HepG2 (cell line): ENCODE measurements around the gene CITED2. TPM values are rescaled to one million over a fixed set of nuclear protein-coding genes. Genes with fewer than 3 reads are reported as not detected.
"Not testable (repeated sequence)": the region's sequence is repeated elsewhere in the genome, so short reads cannot be mapped to it uniquely, and the experiment has no call there.

Experiments
- ATAC-seq: fragments of 200-7000 bp; cut with Tn5 transposase; 3 replicates; pipeline ENCODE4 v1.9.1; 2020; ENCODE audit warnings: mild to moderate bottlenecking, moderate library complexity
- BruUV-seq: library from RNA; stranded (reverse); fragments of 400-500 nt; replicated peaks from 2 replicates; lab custom pipeline; 2021; lab: Mats Ljungman, UMichigan
- CTCF ChIA-PET: fragments of 300-600 bp; formaldehyde crosslinking; extraction: SDS; loops from one replicate; lab custom pipeline; 2021; ENCODE audit warnings: low total read pairs, inconsistent platforms, low intra/inter-chr PET ratio; lab: Yijun Ruan, JAX
- POLR2A ChIA-PET: fragments of 350-600 bp; sonication (Branson Sonifier 250); formaldehyde crosslinking; loops from one replicate; lab custom pipeline; 2020; ENCODE audit warnings: antibody characterized with exemption, inconsistent platforms; lab: Yijun Ruan, JAX
- DNase-seq: peaks from one replicate; pipeline ENCODE4 v3.0.0-alpha.2; 2015; ENCODE audit warnings: low spot score
- FAIRE-seq: peaks from 3 replicates; lab custom pipeline; 2011; peaks lifted over from hg19 to GRCh38; lab: Jason Lieb, UNC
- H2AFZ ChIP-seq: one replicate; pipeline ENCODE4 v1.6.1; 2011; ENCODE audit warnings: low read length, inconsistent platforms
- H3K27ac ChIP-seq: fragments of 300-600 bp; 3 replicates; pipeline ENCODE4 v1.8.0; 2011; ENCODE audit warnings: mixed run types, mild to moderate bottlenecking, mixed read lengths, low read length, inconsistent platforms; ENCODE audit not compliant: insufficient read depth; ENCODE audit errors: extremely low read length
- H3K27me3 ChIP-seq, 2 experiments: fragments of 200-600 bp in 1 of 2; 2 replicates in 1 of 2; 3 replicates in 1 of 2; pipeline versions ENCODE4 v1.6.0 to v1.8.0; 2011; ENCODE audit warnings: low read length in 2 of 2, mild to moderate bottlenecking in 2 of 2, moderate library complexity in 2 of 2, inconsistent platforms in 1 of 2; ENCODE audit not compliant: insufficient read depth in 2 of 2, control insufficient read depth in 1 of 2
- H3K36me3 ChIP-seq, 2 experiments: fragments of 200-600 bp in 1 of 2; replicated peaks in 1 of 2; 2 replicates in 1 of 2; 3 replicates in 1 of 2; pipeline versions ENCODE4 v1.5.1 to v1.8.0; 2011; ENCODE audit warnings: low read length in 2 of 2, inconsistent platforms in 1 of 2; ENCODE audit not compliant: insufficient read depth in 2 of 2, control insufficient read depth in 1 of 2
- H3K4me1 ChIP-seq: 2 replicates; pipeline ENCODE4 v1.5.1; 2012; ENCODE audit warnings: low read length, inconsistent platforms; ENCODE audit not compliant: insufficient read depth
- H3K4me2 ChIP-seq: 2 replicates; pipeline ENCODE4 v1.6.0; 2011; ENCODE audit warnings: low read depth, low read length, inconsistent platforms
- H3K4me3 ChIP-seq, 3 experiments: fragments of 200-600 bp in 1 of 3; sonication (generic), shearing (Covaris generic) in 1 of 3; replicated peaks in 1 of 3; 2 replicates each; pipeline ENCODE4 v1.5.1; 2011 to 2016; ENCODE audit warnings: low read length in 3 of 3, inconsistent platforms in 2 of 3, low read depth in 2 of 3, mild to moderate bottlenecking in 2 of 3, control low read depth in 1 of 3, mixed read lengths in 1 of 3; ENCODE audit not compliant: insufficient read depth in 1 of 3
- H3K79me2 ChIP-seq: one replicate; pipeline ENCODE4 v1.6.1; 2011; ENCODE audit warnings: low read length, inconsistent platforms; ENCODE audit not compliant: insufficient read depth
- H3K9ac ChIP-seq: 2 replicates; pipeline ENCODE4 v1.6.0; 2011; ENCODE audit warnings: mild to moderate bottlenecking, low read depth, low read length, inconsistent platforms; ENCODE audit not compliant: insufficient read depth
- H3K9me3 ChIP-seq: 2 replicates; pipeline ENCODE4 v1.5.1; 2012; ENCODE audit warnings: mild to moderate bottlenecking, low read length
- H4K20me1 ChIP-seq: 2 replicates; pipeline ENCODE4 v1.6.0; 2011; ENCODE audit warnings: inconsistent platforms, mild to moderate bottlenecking, low read length, moderate library complexity; ENCODE audit not compliant: insufficient read depth
- E2F5 ChIP-seq: sonication (generic); formaldehyde crosslinking; conservative IDR thresholded peaks from 2 replicates; pipeline ENCODE4 v1.4.0; 2020; ENCODE audit warnings: missing genetic modification reagents
- SNAI1 ChIP-seq: sonication (generic); formaldehyde crosslinking; IDR thresholded peaks from 2 replicates; pipeline ENCODE4 v1.5.0; 2020; ENCODE audit warnings: mild to moderate bottlenecking, missing genetic modification reagents, borderline replicate concordance
- ZNF777 ChIP-seq: sonication (generic); formaldehyde crosslinking; IDR thresholded peaks from 2 replicates; pipeline ENCODE4 v1.4.0; 2020; ENCODE audit warnings: missing genetic modification reagents
- ZNF850 ChIP-seq: sonication (generic); formaldehyde crosslinking; conservative IDR thresholded peaks from 2 replicates; pipeline ENCODE4 v1.9.0; 2021; ENCODE audit warnings: mild to moderate bottlenecking, missing genetic modification reagents
- ZSCAN21 ChIP-seq: sonication (generic); formaldehyde crosslinking; IDR thresholded peaks from 2 replicates; pipeline ENCODE4 v1.8.0; 2022; ENCODE audit warnings: mild to moderate bottlenecking, missing genetic modification reagents, moderate library complexity, borderline replicate concordance
- WGBS: methylation state at CpG from one replicate; pipeline ENCODE4 v1.1.6; 2017; ENCODE audit warnings: low lambda C conversion rate; 5-methylcytosine and 5-hydroxymethylcytosine counted together
- in situ Hi-C: cut with HindIII; loops from 2 replicates; pipeline ENCODE4 v1.10.0; 2017; ENCODE audit warnings: low pct_unique_long_range_greater_than_20kb; ENCODE audit not compliant: extremely low pct_ligation_motif_present
- intact Hi-C: fragments of 100-400 bp; cut with micrococcal nuclease; formaldehyde crosslinking; loops from one replicate; pipeline ENCODE4 v1.10.0; 2022; ENCODE audit not compliant: unreplicated experiment
- polyA plus RNA-seq, 8 experiments: library from polyadenylated mRNA; depleted of rRNA in 3 of 8; stranded (reverse) in 7 of 8; unstranded in 1 of 8; fragments of >200 nt; fragmentation: Illumina TruSeq in 4 of 8; extraction: Trizol in 4 of 8; gene quantifications; 2 replicates each; pipeline versions ENCODE4 v1.2.1 to v1.2.3, GENCODE V29; 2011 to 2016; ENCODE audit warnings: low read depth in 4 of 8, missing spikeins in 1 of 8, mixed read lengths in 1 of 8; ENCODE audit not compliant: insufficient read depth in 1 of 8
- total RNA-seq, 5 experiments: library from RNA; depleted of rRNA; stranded (reverse); fragments of >200 nt; fragmentation: Illumina TruSeq; extraction: Trizol; gene quantifications; 2 replicates each; pipeline ENCODE4 v1.2.3, GENCODE V29; 2016; ENCODE audit warnings: low read depth in 1 of 5
- TF ChIP-seq, protein P1 (sequence below): sonication (generic); formaldehyde crosslinking; IDR thresholded peaks from 2 replicates; pipeline ENCODE4 v1.4.0; 2020; ENCODE audit warnings: missing genetic modification reagents

CITED2 gene
- total and polyA plus RNA-seq, 2 of the 13 experiments (the other 11 are each of a cell fraction or from before 2014, with no cell fraction given) = 17.6 to 57.2 TPM

GRCh38 chr6:139416146-139416545 lies 41.7 kb upstream of the CITED2 start:
- Histone ChIP-seq H3K4me3 (no peak overlapping the region), H3K4me2 (no peak overlapping the region), H3K4me1 (no peaks in the 10 kb centered on the region), H2AFZ (no peak overlapping the region), H3K9me3 (no peaks in the 10 kb centered on the region), H3K9ac (no peak overlapping the region), H4K20me1 (no peaks in the 10 kb centered on the region), H3K79me2 (no peaks in the 10 kb centered on the region), H3K27ac (no peak overlapping the region), H3K27me3 (no peaks in the 10 kb centered on the region; a peak in 1 of 5 replicates), H3K36me3 (no peaks in the 10 kb centered on the region)
- WGBS = 53% methylated on average over 2 of the region's 2 CpGs
- POLR2A ChIA-PET = no interaction called here
- no peak for FAIRE-seq
- no peak for DNase-seq
- TF ChIP-seq ZSCAN21 (CRISPR knock-in tag) (no peak), ZNF850 (no peak)
- ATAC-seq = no peak
- intact Hi-C loops = no loop called here
- in situ Hi-C loops = no loop called here
- CTCF ChIA-PET = no interaction called here
- no TSS peak for BruUV-seq

DNA sequence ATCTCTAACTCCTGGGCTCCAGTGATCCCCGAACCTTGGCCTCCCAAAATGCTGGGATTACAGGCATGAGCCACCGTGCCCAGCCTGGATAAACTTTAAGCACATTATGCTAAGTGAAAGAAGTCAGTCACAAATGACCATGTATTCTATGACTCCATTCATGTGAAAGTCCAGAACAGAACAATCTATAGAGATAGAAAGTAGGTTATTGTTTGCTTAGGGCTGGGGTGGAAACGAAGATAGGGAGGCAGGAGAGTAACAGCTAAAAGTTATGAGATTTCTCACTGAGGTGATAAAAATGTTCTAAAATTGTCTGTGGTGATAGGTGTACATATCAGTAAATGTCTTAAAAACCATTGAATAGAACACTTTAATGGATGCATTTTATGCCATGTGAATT lies 40.9 kb upstream of the CITED2 start:
- intact Hi-C loops (no loop called here), in situ Hi-C loops (no loop called here)
- no peak overlapping the region for H2AFZ ChIP-seq
- ChIA-PET CTCF (no interaction called here), POLR2A (no interaction called here)
- H3K4me3 ChIP-seq = no peak overlapping the region
- H3K9ac ChIP-seq = no peak overlapping the region
- FAIRE-seq (no peak), ATAC-seq (no peak), DNase-seq (no peak)
- no peak for TF ChIP-seq ZNF777
- no peak for TF ChIP-seq E2F5 (CRISPR knock-in tag)
- TF ChIP-seq SNAI1 = no peak
- TF ChIP-seq, protein P1, sequence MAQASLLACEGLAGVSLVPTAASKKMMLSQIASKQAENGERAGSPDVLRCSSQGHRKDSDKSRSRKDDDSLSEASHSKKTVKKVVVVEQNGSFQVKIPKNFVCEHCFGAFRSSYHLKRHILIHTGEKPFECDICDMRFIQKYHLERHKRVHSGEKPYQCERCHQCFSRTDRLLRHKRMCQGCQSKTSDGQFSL (CRISPR knock-in tag) = no peak
- no peaks in the 10 kb centered on the region for H3K4me1 ChIP-seq
- H3K27me3 ChIP-seq = no peaks in the 10 kb centered on the region; a peak in 1 of 5 replicates
- BruUV-seq = no TSS peak
- H3K36me3 ChIP-seq = no peaks in the 10 kb centered on the region
- no peak overlapping the region for H3K27ac ChIP-seq
- H4K20me1 ChIP-seq = no peaks in the 10 kb centered on the region
- 3% methylated on average over 3 of the region's 3 CpGs for WGBS
- no peaks in the 10 kb centered on the region for H3K79me2 ChIP-seq
- H3K9me3 ChIP-seq = no peaks in the 10 kb centered on the region
- no peak overlapping the region for H3K4me2 ChIP-seq

DNA sequence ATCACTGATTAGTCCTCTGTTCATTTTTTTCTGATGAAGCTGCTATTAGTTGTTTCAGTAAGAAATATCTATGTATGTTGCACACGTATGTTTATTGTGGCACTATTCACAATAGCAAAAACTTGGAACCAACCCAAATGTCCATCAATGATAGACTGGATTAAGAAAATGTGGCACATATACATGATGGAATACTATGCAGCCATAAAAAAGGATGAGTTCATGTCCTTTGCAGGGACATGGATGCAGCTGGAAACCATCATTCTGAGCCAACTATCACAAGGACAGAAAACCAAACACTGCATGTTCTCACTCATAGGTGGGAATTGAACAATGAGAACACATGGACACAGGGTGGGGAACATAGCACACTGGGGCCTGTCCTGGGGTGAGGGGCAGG lies 37.7 kb upstream of the CITED2 start:
- FAIRE-seq, H4K20me1 ChIP-seq, BruUV-seq, H2AFZ ChIP-seq, intact Hi-C loops, POLR2A ChIA-PET, H3K9me3 ChIP-seq, H3K36me3 ChIP-seq, ATAC-seq, H3K27ac ChIP-seq, in situ Hi-C loops, H3K79me2 ChIP-seq, CTCF ChIA-PET, H3K4me1 ChIP-seq, H3K4me2 ChIP-seq, H3K9ac ChIP-seq, DNase-seq, H3K4me3 ChIP-seq, H3K27me3 ChIP-seq: not testable (repeated sequence)
- WGBS = 89% methylated on average over 1 of the region's 1 CpG
